ENCODE data around the gene TBC1D4.
"Not testable (repeated sequence)": the region's sequence is repeated elsewhere in the genome, so short reads cannot be mapped to it uniquely, and the experiment has no call there.

TBC1D4 gene

GRCh38 chr13:75316427-75316826 lies 165.5 kb downstream of the TBC1D4 start:
- no peaks in the 10 kb centered on the region for H3K9me3 ChIP-seq (ENCODE audit: low read depth, low read length)
- DNase-seq (ENCODE audit: low read depth, low spot score): peak; percentile 71
- H3K27ac ChIP-seq: peak overlapping the region; percentile 91
- H3K36me3 ChIP-seq (ENCODE audit: insufficient read depth, low read length): peaks cover 15% of the 10 kb centered on the region
- H3K4me3 ChIP-seq: peak overlapping the region; percentile 67
- H3K9ac ChIP-seq (ENCODE audit: insufficient read length): peak overlapping the region; percentile 55
- TF ChIP-seq EZH2 (IDR thresholded peaks at IDR 0.05) (no peak), FOXP2 (optimal IDR thresholded peaks at IDR 0.05; ENCODE audit: control extremely low read depth, extremely low read length, insufficient read depth) (peak; percentile 58), POLR2AphosphoS5 (IDR thresholded peaks at IDR 0.05; ENCODE audit: borderline replicate concordance, low read depth, low read length) (peak; percentile 42; the same call in 1 of the 2 replicates)

- Histone ChIP-seq H3K4me3 (no peak overlapping the region), H3K9me3 (ENCODE audit: low read depth, low read length) (no peaks in the 10 kb centered on the region), H3K27ac (no peak overlapping the region), H3K36me3 (ENCODE audit: insufficient read depth, low read length) (peaks cover 37% of the 10 kb centered on the region), H3K9ac (ENCODE audit: insufficient read length) (no peak overlapping the region)
- TF ChIP-seq FOXP2 (optimal IDR thresholded peaks at IDR 0.05; ENCODE audit: control extremely low read depth, extremely low read length, insufficient read depth) (no peak), EZH2 (IDR thresholded peaks at IDR 0.05) (no peak), POLR2AphosphoS5 (IDR thresholded peaks at IDR 0.05; ENCODE audit: borderline replicate concordance, low read depth, low read length) (no peak)
- DNase-seq (ENCODE audit: low read depth, low spot score): no peak
These were observed 169.0 kb downstream of the TBC1D4 start for GRCh38 chr13:75312884-75313520.

GRCh38 chr13:75309981-75310580 lies 171.9 kb downstream of the TBC1D4 start:
- no peaks in the 10 kb centered on the region for H3K9me3 ChIP-seq (ENCODE audit: low read depth, low read length)
- no peak for DNase-seq (ENCODE audit: low read depth, low spot score)
- peaks cover 58% of the 10 kb centered on the region for H3K36me3 ChIP-seq (ENCODE audit: insufficient read depth, low read length)
- H3K9ac ChIP-seq (ENCODE audit: insufficient read length): no peak overlapping the region
- H3K27ac ChIP-seq: no peak overlapping the region
- H3K4me3 ChIP-seq: no peak overlapping the region
- no peak for TF ChIP-seq EZH2 (IDR thresholded peaks at IDR 0.05)
- TF ChIP-seq POLR2AphosphoS5 (IDR thresholded peaks at IDR 0.05; ENCODE audit: borderline replicate concordance, low read depth, low read length): no peak
- no peak for TF ChIP-seq FOXP2 (optimal IDR thresholded peaks at IDR 0.05; ENCODE audit: control extremely low read depth, extremely low read length, insufficient read depth)

- TF ChIP-seq POLR2AphosphoS5 (IDR thresholded peaks at IDR 0.05; ENCODE audit: borderline replicate concordance, low read depth, low read length) (no peak), FOXP2 (optimal IDR thresholded peaks at IDR 0.05; ENCODE audit: control extremely low read depth, extremely low read length, insufficient read depth) (no peak), EZH2 (IDR thresholded peaks at IDR 0.05) (no peak)
- H3K36me3 ChIP-seq (ENCODE audit: insufficient read depth, low read length): peaks cover 69% of the 10 kb centered on the region
- DNase-seq (ENCODE audit: low read depth, low spot score): no peak
- H3K9ac ChIP-seq (ENCODE audit: insufficient read length): no peak overlapping the region
- H3K27ac ChIP-seq: no peak overlapping the region
- H3K9me3 ChIP-seq (ENCODE audit: low read depth, low read length): no peaks in the 10 kb centered on the region
- H3K4me3 ChIP-seq: no peak overlapping the region
These were observed 173.7 kb downstream of the TBC1D4 start for GRCh38 chr13:75308222-75308621.

GRCh38 chr13:75307370-75307949 lies 174.5 kb downstream of the TBC1D4 start:
- DNase-seq (ENCODE audit: low read depth, low spot score): no peak
- Histone ChIP-seq H3K9ac (ENCODE audit: insufficient read length) (no peak overlapping the region), H3K36me3 (ENCODE audit: insufficient read depth, low read length) (peaks cover 69% of the 10 kb centered on the region), H3K9me3 (ENCODE audit: low read depth, low read length) (no peaks in the 10 kb centered on the region), H3K27ac (no peak overlapping the region), H3K4me3 (no peak overlapping the region)
- TF ChIP-seq EZH2 (IDR thresholded peaks at IDR 0.05) (no peak), POLR2AphosphoS5 (IDR thresholded peaks at IDR 0.05; ENCODE audit: borderline replicate concordance, low read depth, low read length) (no peak), FOXP2 (optimal IDR thresholded peaks at IDR 0.05; ENCODE audit: control extremely low read depth, extremely low read length, insufficient read depth) (no peak)

GRCh38 chr13:75306967-75307366 lies 175.0 kb downstream of the TBC1D4 start:
- H3K36me3 ChIP-seq (ENCODE audit: insufficient read depth, low read length): peaks cover 69% of the 10 kb centered on the region
- H3K9ac ChIP-seq (ENCODE audit: insufficient read length); H3K4me3 ChIP-seq; H3K27ac ChIP-seq; DNase-seq (ENCODE audit: low read depth, low spot score); H3K9me3 ChIP-seq (ENCODE audit: low read depth, low read length): not testable (repeated sequence)

- no peak for DNase-seq (ENCODE audit: low read depth, low spot score)
- Histone ChIP-seq H3K9me3 (ENCODE audit: low read depth, low read length) (no peaks in the 10 kb centered on the region), H3K36me3 (ENCODE audit: insufficient read depth, low read length) (peaks cover 60% of the 10 kb centered on the region), H3K9ac (ENCODE audit: insufficient read length) (no peak overlapping the region), H3K27ac (no peak overlapping the region), H3K4me3 (no peak overlapping the region)
- no peak for TF ChIP-seq FOXP2 (optimal IDR thresholded peaks at IDR 0.05; ENCODE audit: control extremely low read depth, extremely low read length, insufficient read depth)
- no peak for TF ChIP-seq EZH2 (IDR thresholded peaks at IDR 0.05)
- no peak for TF ChIP-seq POLR2AphosphoS5 (IDR thresholded peaks at IDR 0.05; ENCODE audit: borderline replicate concordance, low read depth, low read length)
These were observed 176.9 kb downstream of the TBC1D4 start for GRCh38 chr13:75305059-75305458.

GRCh38 chr13:75303263-75303662 lies 178.7 kb downstream of the TBC1D4 start:
- H3K9ac ChIP-seq (ENCODE audit: insufficient read length): no peak overlapping the region
- no peaks in the 10 kb centered on the region for H3K9me3 ChIP-seq (ENCODE audit: low read depth, low read length)
- no peak overlapping the region for H3K4me3 ChIP-seq
- TF ChIP-seq POLR2AphosphoS5 (IDR thresholded peaks at IDR 0.05; ENCODE audit: borderline replicate concordance, low read depth, low read length): no peak
- TF ChIP-seq FOXP2 (optimal IDR thresholded peaks at IDR 0.05; ENCODE audit: control extremely low read depth, extremely low read length, insufficient read depth): no peak
- TF ChIP-seq EZH2 (IDR thresholded peaks at IDR 0.05): no peak
- H3K36me3 ChIP-seq (ENCODE audit: insufficient read depth, low read length): peaks cover 59% of the 10 kb centered on the region
- no peak for DNase-seq (ENCODE audit: low read depth, low spot score)
- H3K27ac ChIP-seq: no peak overlapping the region

All from SK-N-MC (cell line).